ENCODE data around the gene SLCO2A1. TPM values are rescaled to one million over a fixed set of nuclear protein-coding genes. Genes with fewer than 3 reads are reported as not detected.

Gene SLCO2A1
- total RNA-seq, 4 donors from 2014 or later = 7.8 to 12.0 (median 11.1) TPM

GRCh38 chr3:133884887-133885711, 144.6 kb downstream of the SLCO2A1 start:
- H3K4me1 ChIP-seq = peaks cover 0 to 17% (median 0%) of the 10 kb centered on the region in 3 donors
- H3K4me3 ChIP-seq = no peak overlapping the region
- no peak overlapping the region for H3K27ac ChIP-seq
- TF ChIP-seq POLR2A (IDR thresholded peaks at IDR 0.05) (no peak), POLR2AphosphoS5 (IDR thresholded peaks at IDR 0.05) (no peak), EP300 (IDR thresholded peaks at IDR 0.05) (no peak), CTCF (IDR thresholded peaks at IDR 0.05) (no peak)
- H3K27me3 ChIP-seq = no peaks in the 10 kb centered on the region
- H3K36me3 ChIP-seq = no peaks in the 10 kb centered on the region
- WGBS, 2 donors (ENCODE audit: low coverage in 1 of 2) = 40 to 98% methylated on average over 1 to 7 of the region's 11 CpGs
- no peak for ATAC-seq
- no peaks in the 10 kb centered on the region for H3K9me3 ChIP-seq

- H3K4me1 ChIP-seq = peaks cover 0 to 17% (median 0%) of the 10 kb centered on the region in 3 donors
- 68 to 90% methylated on average over 2 to 3 of the region's 6 CpGs for WGBS, 2 donors (ENCODE audit: low coverage in 1 of 2)
- no peak overlapping the region for H3K27ac ChIP-seq
- peaks cover 0 to 4% (median 0%) of the 10 kb centered on the region in 3 donors for H3K9me3 ChIP-seq
- no peak for TF ChIP-seq POLR2AphosphoS5 (IDR thresholded peaks at IDR 0.05)
- no peak for TF ChIP-seq CTCF (IDR thresholded peaks at IDR 0.05)
- no peak for TF ChIP-seq EP300 (IDR thresholded peaks at IDR 0.05)
- no peak for TF ChIP-seq POLR2A (IDR thresholded peaks at IDR 0.05)
- no peaks in the 10 kb centered on the region for H3K27me3 ChIP-seq
- no peak for ATAC-seq
- H3K36me3 ChIP-seq = no peaks in the 10 kb centered on the region
- H3K4me3 ChIP-seq = no peak overlapping the region
Observed at GRCh38 chr3:133884054-133884886, 145.5 kb downstream of the SLCO2A1 start.

- Histone ChIP-seq H3K4me3 (no peak overlapping the region), H3K27me3 (no peaks in the 10 kb centered on the region), H3K4me1 (peaks cover 0 to 17% (median 0%) of the 10 kb centered on the region in 3 donors), H3K27ac (no peak overlapping the region), H3K36me3 (no peaks in the 10 kb centered on the region), H3K9me3 (peaks cover 0 to 11% (median 0%) of the 10 kb centered on the region in 3 donors)
- TF ChIP-seq POLR2A (IDR thresholded peaks at IDR 0.05) (no peak), POLR2AphosphoS5 (IDR thresholded peaks at IDR 0.05) (no peak)
- no peak for ATAC-seq
Observed at GRCh38 chr3:133883641-133884040, 146.1 kb downstream of the SLCO2A1 start.

- H3K27ac ChIP-seq = no peak overlapping the region
- H3K9me3 ChIP-seq = peaks cover 0 to 16% (median 0%) of the 10 kb centered on the region in 3 donors
- ATAC-seq = no peak
- H3K36me3 ChIP-seq = no peaks in the 10 kb centered on the region
- no peaks in the 10 kb centered on the region for H3K27me3 ChIP-seq
- H3K4me1 ChIP-seq = peaks cover 0 to 17% (median 0%) of the 10 kb centered on the region in 3 donors
- no peak overlapping the region for H3K4me3 ChIP-seq
- 75% methylated on average over 2 of the region's 3 CpGs; no CpG with 5 or more reads in 1 of the 2 donors for WGBS, 2 donors (ENCODE audit: low coverage in 1 of 2)
- TF ChIP-seq EP300 (IDR thresholded peaks at IDR 0.05) = no peak
- no peak for TF ChIP-seq POLR2AphosphoS5 (IDR thresholded peaks at IDR 0.05)
- TF ChIP-seq CTCF (IDR thresholded peaks at IDR 0.05) = no peak
- no peak for TF ChIP-seq POLR2A (IDR thresholded peaks at IDR 0.05)
Observed at GRCh38 chr3:133882986-133883586, 146.6 kb downstream of the SLCO2A1 start.

Measured in gastroesophageal sphincter (tissue), 4 donors.